ENCODE measurements around the gene VSNL1.

VSNL1 gene

DNA sequence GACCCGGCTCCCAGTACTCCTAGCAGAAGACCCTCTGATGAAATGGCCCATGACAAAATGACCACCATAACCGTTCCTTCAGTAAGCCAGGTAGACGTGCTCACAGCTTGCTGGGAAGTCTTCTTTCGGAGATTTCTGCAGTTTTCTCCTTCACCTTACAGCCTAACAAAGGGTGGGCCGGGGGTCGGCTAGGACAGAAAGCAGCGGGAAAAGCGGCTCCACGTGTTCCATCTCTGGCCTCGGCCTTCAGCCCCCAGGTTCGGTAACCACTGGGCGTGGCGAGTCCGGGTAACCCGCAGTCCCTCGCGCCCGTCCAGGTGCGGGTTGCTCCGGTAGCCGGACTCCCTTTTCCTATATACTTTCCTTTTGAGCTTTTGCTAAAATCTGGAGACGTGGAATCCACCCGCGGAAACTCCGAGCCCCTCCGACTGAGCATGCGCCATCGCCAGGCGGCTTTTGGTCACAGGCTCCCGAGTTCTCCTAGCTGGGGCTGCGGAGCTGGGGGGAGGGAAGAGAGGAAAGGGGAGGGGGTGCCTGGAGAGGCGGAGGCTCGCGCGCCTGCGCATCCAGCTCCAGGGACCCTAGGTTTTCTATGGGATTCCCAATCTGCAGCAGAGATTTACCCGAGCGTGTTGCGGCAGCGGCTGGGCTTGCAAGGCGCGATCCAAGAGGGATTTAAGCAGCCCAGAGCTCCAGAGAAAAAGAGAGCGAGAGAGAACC, at the start of gene VSNL1:
Gene VSNL1 (plus strand): TSS at position 604 of the 720 bp plus-strand sequence. CDS start 51,379 bp downstream, outside the sequence.
- no peak for DNase-seq (ENCODE audit: low read depth)

DNA sequence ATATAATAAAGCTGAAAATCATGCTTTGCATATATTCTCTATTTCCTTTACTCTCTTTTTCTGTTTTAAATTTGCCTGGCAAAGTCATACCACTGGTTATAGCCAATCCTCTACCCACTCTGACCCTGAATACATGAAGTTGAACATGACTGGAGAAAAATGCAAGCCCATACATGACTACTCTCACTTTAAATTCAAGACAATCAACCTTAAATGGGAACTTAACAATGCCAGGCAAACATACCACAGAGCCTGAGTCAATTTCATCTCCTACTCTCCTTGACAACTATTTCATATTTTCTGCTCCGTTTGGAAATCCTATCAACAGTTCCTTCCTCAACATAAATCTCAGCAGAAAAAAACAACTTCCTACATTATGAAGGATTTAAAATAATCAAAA, 44.9 kb upstream of the VSNL1 start:
- no peak for DNase-seq (ENCODE audit: low read depth)

DNA sequence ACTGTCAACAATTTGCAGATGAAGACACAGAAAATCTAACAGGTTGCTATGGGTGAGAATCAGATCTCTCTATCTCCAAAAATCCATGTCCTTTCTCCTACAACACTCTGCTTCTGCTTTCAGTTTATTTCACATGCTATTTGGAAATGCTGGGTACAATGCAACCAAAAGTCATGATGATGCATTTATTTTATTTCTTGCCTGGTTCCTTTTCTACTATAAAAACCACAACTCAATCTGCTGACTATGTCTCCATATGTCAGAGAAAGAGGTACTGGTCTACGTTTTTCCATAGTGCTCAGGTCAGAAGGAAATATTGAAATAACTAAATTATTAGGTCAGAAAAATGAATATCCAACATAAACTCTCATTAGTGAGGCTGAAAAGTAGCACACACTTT, 42.8 kb upstream of the VSNL1 start:
- no peak for DNase-seq (ENCODE audit: low read depth)

DNA sequence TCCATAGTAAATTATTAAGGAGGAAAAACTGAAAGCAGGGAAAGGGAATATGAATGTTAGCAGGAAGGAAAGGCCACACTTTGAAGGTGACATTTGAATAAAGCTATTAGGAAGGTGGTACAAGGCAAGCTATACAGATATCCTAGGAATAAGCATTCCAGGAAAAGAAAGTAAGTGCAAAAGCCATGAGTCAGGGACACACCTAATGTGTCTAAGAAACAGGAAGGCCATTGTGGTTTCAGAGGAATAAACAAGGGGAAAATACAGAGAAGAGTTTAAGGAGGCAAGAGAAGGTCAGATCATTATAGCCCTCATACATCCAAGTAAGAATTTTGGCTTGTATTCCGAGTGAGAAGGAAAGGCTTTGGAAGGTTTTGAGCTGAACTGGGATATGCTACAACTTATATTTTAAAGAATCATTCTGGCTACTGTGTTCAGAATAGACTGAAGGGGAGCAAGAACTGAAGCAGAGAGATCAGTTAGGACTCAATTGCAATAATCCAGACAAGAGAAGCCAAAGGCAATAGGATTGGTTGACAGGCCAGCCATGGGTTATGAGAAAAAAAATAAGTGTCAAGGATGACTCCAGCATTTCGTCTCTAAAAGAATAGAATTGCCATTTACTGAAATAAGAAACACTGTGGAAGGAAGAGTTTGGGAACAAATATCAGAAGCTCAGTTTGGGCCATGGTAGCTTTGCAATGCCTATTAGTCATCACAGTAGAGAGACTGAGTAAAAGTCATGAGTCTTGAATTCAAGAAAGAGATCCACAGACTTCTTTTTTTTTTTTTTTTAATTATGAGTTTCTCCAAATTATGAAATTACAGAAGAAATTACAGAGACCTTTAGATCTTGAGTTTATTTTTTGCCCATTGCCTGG, 33.5 kb upstream of the VSNL1 start:
- no peak for DNase-seq (ENCODE audit: low read depth)

DNA sequence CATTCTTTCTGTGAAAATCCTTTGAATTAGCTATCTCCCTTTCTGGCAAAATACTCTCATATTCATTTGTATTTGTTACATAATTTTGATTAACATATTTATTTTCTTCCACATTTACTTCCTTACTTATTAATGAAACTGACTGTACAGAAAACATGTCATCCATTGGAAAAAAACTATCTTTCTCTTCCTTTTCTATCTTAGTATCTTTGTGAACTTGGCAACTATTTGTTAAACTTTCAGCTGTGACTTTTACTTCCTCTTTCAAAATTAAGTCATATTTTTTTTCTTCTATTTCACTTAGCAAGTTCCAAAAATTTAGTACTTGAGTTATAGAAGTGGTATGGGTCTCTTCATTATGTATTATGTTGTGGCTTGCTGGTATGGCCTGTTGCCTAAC, 24.8 kb upstream of the VSNL1 start:
- no peak for DNase-seq (ENCODE audit: low read depth)

DNA sequence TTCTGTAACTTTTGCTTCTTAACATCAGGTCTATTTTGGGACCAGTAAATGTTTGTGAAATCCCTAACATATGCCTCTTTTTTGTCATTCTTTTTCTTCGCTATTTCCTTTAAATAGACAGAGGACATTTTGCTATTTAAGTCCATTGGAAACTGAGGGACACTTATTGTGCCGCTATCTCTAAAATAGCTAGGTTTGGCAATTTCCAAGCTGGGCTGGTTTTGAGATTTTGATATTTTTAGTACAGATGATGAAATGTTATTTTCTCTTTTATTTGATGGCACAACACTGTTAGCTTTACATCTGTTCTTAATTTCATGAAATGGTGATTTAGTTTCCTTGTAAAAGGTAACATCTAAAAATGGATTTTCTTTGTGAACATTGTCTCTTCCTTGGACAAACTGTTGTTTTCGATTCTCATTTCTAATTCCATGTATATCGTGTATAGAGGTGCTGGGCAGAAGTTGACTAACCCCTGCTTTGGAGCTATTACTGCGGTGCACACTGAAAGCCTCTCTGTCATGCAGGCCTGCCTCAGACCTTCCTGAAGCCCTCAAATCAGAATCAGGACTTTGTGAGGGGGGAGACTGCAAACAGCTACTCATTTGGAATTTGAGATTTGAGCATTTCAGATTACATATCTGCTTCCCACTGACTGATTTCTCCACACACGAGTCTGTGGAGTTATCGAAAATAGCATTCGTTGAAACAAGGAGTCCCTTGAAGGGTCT, 22.9 kb upstream of the VSNL1 start:
- DNase-seq (ENCODE audit: low read depth): no peak

DNA sequence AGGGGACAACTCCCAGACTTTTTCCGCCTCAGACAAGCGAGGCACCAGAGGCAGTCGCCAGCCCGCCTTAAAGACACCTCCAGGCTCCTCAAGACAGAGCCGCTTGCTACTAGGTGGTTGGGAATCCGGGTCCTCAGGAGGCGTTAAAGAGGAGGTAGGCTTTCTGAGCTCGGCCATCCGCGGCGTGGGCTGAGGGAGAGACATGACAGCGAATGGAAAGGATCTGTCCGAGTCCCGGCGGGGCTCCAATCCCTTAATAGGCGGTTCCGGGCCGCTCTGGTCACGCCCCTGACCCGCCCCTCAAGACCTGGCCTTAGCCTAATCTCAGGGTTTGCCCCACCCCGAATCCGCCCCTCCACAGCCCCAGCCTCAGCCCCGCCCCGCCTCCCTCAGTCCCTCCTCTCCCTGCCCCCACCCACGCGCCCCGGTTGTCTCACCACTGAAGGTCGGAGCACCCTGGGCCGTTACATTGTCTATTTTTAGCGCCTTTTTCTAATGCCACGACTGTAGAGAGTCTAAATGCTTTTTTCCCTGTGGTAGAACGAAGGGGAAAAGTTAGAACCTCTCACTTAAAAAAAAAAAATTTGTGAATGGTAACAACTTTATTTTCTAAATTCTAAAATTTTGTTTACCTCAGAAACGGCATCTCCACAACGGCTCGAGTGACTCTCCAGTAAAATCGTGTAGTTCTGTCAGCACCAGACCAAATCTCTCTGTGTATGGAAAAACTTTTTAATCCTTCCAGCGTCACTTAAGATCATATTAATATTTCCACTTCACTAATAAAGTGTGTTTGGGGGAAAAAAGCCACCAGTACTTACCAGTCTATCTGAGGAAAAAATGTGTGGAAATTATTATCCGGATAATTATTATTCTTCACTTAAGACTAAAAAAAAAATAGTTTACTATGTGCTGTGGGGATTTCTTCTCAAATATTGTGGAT, 22.0 kb upstream of the VSNL1 start, which contains the start of gene RAD51AP2:
Gene RAD51AP2 (minus strand): TSS at position 229 of the 943 bp plus-strand sequence. CDS start 25 bp downstream, at position 204.
- no peak for DNase-seq (ENCODE audit: low read depth)

DNA sequence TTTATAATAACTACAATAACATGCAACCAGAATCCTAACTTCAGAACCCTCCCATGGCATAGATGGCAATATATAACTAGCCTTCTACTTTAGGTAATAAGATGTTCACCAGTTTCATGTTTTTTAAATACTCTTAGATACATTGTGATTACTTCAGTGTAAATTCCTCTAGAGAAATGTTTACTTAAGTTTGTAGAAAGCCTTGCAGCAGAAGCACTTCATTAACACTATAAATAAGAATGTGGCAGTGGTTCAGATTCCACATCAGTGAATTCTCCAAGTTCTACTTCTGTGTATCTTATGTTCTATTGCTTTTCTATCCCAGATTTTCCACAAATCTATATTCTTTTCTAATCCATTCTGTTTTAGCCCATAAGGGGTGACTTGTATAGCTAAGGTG, 21.0 kb upstream of the VSNL1 start:
- DNase-seq (ENCODE audit: low read depth): no peak

DNA sequence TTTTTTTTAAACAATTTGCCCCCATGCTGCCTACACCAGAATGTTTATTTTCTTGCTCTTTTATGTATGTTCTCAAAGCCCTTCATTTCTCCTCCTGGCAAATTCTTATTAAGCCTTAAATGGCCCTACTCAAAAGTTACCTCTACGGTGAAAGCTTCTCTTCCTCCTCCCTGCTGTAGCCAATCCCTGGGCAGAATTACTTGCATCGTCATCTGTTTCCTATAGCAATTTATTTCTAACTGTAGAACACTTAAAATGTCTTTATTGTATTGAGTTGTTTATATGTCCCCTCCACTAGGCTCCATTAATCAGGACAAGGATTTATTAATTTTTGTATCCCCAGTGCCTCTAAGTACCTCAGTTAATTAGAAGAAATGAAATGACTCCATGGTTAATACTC, 19.7 kb upstream of the VSNL1 start:
- no peak for DNase-seq (ENCODE audit: low read depth)

DNA sequence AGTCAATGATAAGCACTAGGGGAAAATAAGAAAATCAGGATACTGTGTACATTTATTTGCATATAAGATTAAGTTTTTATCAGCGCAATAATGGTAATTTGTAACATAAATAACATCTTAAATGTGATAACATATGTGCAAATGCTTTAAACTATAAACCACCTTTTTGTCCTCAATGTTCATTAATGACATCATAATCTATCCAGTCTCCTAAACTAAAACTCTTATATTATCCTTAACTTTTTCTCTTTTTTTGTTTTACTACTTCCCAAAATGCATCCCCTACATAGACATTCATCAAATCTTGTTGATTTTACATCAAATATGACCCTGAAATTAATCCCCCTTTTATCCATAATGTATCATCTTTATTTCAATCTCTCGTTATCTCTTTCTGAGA, 18.9 kb upstream of the VSNL1 start:
- DNase-seq (ENCODE audit: low read depth): no peak

DNA sequence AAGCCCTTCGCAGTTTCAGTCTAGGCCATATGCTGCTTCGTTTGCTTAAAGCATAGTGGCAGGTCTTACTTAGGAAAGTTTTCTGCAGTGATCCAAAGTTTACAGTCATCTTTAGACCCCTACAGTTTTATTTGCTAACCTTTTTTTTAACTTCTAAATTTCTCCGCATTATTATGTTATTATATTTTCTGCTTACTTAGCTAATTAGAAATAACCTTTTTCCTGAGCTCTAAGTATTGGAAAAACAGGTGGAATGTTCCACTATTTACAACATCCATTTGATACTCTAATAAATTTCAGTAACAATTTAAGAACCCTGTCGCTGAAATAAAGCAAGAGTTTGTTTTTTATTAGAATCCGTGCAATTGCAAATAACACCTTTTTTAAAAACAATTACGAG, 18.2 kb upstream of the VSNL1 start:
- DNase-seq (ENCODE audit: low read depth): no peak

DNA sequence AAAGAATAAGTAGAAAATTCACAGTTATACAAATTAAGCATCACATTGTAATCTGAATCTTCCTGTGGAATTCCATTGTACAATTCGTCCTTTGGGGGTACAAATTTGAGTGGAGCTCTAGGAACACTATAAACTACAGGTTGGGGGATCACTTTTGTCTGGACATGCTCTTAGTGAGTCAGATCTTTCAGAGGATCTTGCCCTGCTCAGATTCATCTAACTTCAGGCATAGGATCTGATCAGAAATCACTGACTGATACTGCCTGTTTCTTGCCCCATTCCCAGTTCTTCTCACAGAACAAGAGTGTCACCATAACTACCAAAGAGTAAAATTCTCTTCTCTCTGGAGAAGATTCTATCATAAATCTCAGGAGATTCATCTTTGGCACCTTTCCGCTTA, 10.7 kb upstream of the VSNL1 start:
- DNase-seq (ENCODE audit: low read depth): no peak

DNA sequence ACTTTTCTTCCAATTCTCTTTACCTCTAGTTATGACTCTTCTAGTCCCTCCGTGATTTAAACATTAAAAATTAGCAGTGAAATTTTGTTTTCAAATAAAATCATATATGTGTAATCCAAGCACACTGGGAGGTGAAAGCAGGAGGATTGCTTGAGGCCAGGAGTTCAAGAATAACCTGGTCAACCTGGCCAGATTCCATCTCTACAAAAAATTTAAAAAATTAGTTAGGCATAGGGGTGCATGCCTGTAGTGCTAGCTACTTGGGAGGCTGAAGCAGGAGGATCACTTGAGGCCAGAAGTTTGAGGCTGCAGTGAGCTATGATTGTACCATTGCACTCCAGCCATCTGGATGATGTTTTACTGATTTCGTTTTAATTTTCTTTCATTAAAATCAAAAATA, 7.0 kb upstream of the VSNL1 start:
- no peak for DNase-seq (ENCODE audit: low read depth)

DNA sequence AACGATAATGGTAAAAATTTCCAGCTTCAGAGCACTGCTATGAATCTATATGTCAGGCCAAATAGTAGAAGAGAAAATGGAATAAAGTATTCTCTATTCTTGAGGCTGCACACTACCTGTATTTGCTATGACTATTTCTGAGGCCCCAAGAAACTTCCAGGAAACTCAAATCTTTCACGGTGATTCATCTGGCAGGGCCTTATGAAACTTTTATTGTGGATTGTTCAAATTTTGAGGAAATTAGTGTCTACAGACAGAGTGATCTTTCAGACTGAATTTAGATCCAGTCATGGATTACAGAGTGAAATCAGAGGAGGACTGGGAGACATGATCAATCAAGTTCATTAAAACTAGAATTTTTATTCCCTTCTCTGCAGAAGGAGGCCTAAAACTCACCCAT, 4.1 kb upstream of the VSNL1 start:
- DNase-seq (ENCODE audit: low read depth): no peak

DNA sequence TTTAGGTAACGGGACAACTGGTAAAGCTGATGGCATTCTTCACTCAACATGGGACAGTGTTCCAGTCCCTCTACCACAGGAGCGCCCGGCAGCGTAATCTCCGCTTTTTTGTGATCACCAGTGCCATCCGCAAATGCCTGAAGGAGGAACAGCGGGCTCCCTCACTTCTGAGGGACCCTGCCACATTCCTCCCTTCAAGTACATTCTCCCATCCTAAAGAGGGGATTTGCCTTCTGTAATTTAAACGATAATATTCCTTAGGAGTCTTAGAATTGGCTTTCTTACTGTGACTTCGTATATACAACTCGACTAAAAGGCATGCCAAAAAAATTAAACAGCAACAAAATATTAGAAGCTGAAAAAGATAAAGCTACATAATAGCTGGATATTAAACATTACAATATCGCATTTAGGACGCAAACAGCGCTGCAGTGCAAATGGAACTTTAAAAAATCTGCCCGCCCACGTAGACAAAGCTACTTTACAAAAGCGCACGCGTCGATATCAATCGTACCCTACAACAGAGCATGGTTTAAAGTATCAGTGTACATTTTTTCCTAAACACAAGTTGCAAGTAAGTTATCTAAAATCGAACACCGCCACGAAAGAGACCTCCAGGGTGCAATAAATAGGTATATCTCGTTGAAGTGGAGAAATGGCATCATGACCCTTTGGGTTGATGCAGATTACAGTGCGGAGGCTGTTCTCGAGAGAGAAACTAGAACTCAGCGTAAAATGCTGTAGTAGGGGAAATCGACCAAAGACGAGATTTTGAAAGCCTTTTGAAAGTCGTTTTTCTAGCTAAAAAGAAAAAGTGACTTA, 2.3 kb upstream of the VSNL1 start:
- DNase-seq (ENCODE audit: low read depth): no peak

DNA sequence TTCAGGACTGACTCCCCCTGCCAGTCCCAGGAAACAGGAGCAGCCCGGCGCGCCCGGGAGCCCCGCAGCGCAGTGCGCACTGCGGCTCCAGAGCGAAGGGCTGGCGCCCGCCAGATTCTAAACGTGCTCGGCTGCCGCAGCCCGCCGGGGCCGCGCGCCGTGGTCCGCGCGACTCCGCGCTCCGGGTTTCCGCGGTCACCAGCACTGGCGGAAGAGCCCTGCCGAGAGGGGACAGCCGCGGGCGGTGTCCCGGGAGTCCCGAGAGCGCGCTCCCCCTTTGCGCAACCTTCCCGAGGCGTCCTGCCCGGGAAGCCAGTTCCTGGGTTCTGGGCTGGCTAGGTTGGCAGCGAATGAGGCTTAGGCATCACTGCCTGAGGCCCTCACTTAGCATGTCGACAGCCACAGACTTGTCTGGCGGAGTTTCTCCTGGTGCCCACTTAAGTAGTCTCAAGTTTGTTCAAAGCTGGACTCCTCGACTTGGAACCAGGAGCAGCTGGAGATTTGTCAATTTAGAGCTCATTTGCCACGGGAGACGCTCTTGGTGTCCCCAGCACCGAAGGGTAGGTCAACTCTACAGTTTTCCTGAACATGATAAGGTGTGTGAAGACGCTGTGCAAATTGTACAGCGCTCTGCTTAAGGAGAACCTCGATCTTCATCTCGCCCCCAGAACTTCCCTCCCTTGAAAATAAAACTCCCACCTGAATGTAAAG, 1.5 kb upstream of the VSNL1 start:
- no peak for DNase-seq (ENCODE audit: low read depth)

DNA sequence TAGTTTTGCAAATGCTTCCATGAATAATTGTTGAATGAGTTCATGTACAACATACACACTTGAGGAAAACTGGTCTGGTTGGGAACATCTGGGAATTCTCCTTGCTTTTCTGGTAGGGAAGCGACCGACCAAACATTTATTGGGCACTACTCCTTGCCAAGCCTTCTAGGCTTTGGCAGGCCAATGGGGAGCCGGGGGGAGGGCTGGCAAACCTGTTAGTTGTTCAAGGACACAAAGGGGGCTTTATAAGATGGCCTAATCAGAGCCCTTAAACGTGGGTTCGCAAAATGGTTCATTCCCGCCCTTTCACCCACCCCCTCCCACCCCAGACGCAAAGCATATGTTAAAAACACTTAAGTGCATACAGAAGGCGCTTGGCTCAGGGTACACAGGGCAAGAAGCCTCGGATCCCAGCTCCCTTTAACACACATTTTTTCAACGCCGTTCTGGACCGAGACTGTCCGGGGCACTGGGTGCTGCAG, 844 bp upstream of the VSNL1 start:
- no peak for DNase-seq (ENCODE audit: low read depth)

DNA sequence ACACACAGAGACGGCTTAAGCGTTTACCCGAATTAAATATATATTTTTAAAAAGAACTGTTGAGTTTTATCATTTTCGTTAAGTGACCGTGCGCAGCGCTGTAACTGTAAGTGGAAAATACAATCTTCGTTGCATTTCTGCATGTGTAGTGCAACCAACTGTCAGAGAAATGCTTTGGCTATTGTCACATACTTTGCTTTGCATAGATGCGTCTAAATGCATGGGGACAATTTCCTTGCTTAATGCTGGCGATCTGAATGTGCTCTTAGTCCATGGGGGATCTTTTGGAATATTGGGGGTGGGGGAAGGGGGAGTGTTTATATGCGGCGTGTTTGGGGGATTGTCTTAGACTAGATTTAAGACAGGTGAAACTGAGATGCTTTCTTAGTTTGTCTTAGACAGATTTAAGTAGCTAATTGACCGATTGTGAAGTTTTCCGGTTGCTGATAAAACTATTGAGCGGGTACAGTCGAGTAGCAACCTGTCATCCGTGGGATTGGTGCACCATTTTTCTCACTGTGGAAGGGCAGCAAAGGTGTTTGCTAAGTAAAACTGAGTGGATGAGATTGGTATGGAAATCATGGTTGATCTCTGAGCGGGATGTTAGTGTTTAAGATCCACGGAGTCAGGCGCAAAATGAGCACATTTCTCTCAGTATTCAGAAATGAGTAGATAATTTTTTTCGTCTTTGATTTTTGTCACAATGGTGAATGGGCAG, 476 bp downstream of the VSNL1 start:
- no peak for DNase-seq (ENCODE audit: low read depth)

DNA sequence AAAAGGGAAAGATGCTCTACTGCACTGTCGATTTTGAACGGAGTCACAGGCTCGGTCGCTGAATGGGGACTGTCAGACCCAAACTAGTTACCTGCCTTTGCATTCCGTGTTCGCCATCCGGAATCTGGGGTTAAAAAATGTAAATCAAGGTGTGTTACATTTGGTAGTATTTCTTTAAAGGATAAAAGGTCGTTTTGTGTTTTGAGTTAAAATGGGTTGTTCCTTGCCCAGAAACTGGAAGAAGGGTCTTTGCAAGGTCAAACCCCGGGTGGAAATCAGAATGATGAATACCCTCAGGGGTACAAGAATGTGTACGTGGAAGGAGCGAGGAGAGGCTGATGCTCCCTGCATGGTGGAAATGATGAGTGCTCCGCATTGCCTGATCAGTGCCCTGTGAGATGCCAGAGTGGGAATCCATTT, 1.0 kb downstream of the VSNL1 start:
- no peak for DNase-seq (ENCODE audit: low read depth)
